K562 (cell line): ENCODE data around the gene KMT2A. TPM values are rescaled to one million over a fixed set of nuclear protein-coding genes. Genes with fewer than 3 reads are reported as not detected.
A peak's percentile ranks its signal among the peaks of the same experiment; 100 is the strongest.

ENCODE experiments used
- ARHGAP35 ChIP-seq: fragments of 450-650 bp; IDR thresholded peaks from 2 replicates; pipeline ENCODE4 v1.6.1; 2018; ENCODE audit not compliant: partially characterized antibody
- BDP1 ChIP-seq: IDR thresholded peaks from 3 replicates; pipeline ENCODE4 v1.6.1; 2011; ENCODE audit not compliant: insufficient read length, insufficient read depth
- CAMTA2 ChIP-seq: fragments of 250-450 bp; sonication (Bioruptor Pico); conservative IDR thresholded peaks from 2 replicates; pipeline ENCODE4 v1.5.1; 2022
- CCNT2 ChIP-seq: IDR thresholded peaks from 2 replicates; pipeline ENCODE4 v1.6.1; 2011; ENCODE audit warnings: borderline replicate concordance, low read depth, mild to moderate bottlenecking, moderate library complexity, mixed read lengths, low read length; ENCODE audit not compliant: insufficient read length; ENCODE audit errors: extremely low read depth
- HDAC3 ChIP-seq: fragments of 450-650 bp; IDR thresholded peaks from 2 replicates; pipeline ENCODE4 v1.6.1; 2018; ENCODE audit warnings: borderline replicate concordance, mild to moderate bottlenecking, moderate library complexity; ENCODE audit not compliant: partially characterized antibody
- HOXB6 ChIP-seq: fragments of 250-450 bp; sonication (Bioruptor Pico); IDR thresholded peaks from 2 replicates; pipeline ENCODE4 v1.5.1; 2022; ENCODE audit warnings: mild to moderate bottlenecking, borderline replicate concordance
- LCOR ChIP-seq: sonication (generic); formaldehyde crosslinking; IDR thresholded peaks from 2 replicates; pipeline ENCODE4 v1.8.0; 2022; ENCODE audit warnings: mild to moderate bottlenecking, missing genetic modification reagents
- NFATC3 ChIP-seq: fragments of 450-650 bp; IDR thresholded peaks from 2 replicates; pipeline ENCODE4 v1.6.1; 2017; ENCODE audit warnings: mild to moderate bottlenecking
- RBFOX2 ChIP-seq: fragments of 200-400 bp; formaldehyde crosslinking; IDR thresholded peaks from 2 replicates; pipeline ENCODE4 v1.6.1; 2017; ENCODE audit warnings: low read depth, mild to moderate bottlenecking, low read length, moderate library complexity
- RBM25 ChIP-seq: fragments of 200-400 bp; formaldehyde crosslinking; IDR thresholded peaks from 2 replicates; pipeline ENCODE4 v1.6.1; 2018; ENCODE audit warnings: low read length, low read depth, moderate library complexity; ENCODE audit not compliant: severe bottlenecking
- RHOXF2B ChIP-seq: fragments of 250-450 bp; sonication (Bioruptor Pico); conservative IDR thresholded peaks from 2 replicates; pipeline ENCODE4 v1.5.1; 2021
- SAFB2 ChIP-seq: fragments of 200-400 bp; formaldehyde crosslinking; IDR thresholded peaks from 2 replicates; pipeline ENCODE4 v1.6.1; 2018; ENCODE audit warnings: borderline replicate concordance, low read length, low read depth, moderate library complexity; ENCODE audit not compliant: severe bottlenecking
- SMAD2 ChIP-seq: fragments of 150-350 bp; IDR thresholded peaks from 2 replicates; pipeline ENCODE4 v1.6.1; 2014; ENCODE audit warnings: low read depth, mild to moderate bottlenecking, low read length
- SMAD3 ChIP-seq: fragments of 450-650 bp; formaldehyde crosslinking; conservative IDR thresholded peaks from 2 replicates; pipeline ENCODE4 v1.4.0; 2020; ENCODE audit warnings: mild to moderate bottlenecking
- SNRNP70 ChIP-seq: fragments of 200-400 bp; formaldehyde crosslinking; optimal IDR thresholded peaks from 2 replicates; pipeline ENCODE3; 2017; ENCODE audit warnings: low read depth, low read length
- TAF9B ChIP-seq: fragments of 450-650 bp; IDR thresholded peaks from 2 replicates; pipeline ENCODE4 v1.6.1; 2018; ENCODE audit warnings: mild to moderate bottlenecking; ENCODE audit not compliant: partially characterized antibody
- TGIF2 ChIP-seq: sonication (generic); formaldehyde crosslinking; IDR thresholded peaks from 2 replicates; pipeline ENCODE4 v1.8.1; 2022; ENCODE audit warnings: mild to moderate bottlenecking, missing genetic modification reagents, moderate library complexity
- TOE1 ChIP-seq, 2 experiments: fragments of 450-650 bp in 1 of 2; sonication (generic) in 1 of 2; formaldehyde crosslinking in 1 of 2; IDR thresholded peaks; 2 replicates each; pipeline versions ENCODE4 v1.7.1 to v1.8.0; 2016 to 2022; ENCODE audit warnings: borderline replicate concordance in 2 of 2, mild to moderate bottlenecking in 2 of 2, antibody characterized with exemption in 1 of 2, inconsistent platforms in 1 of 2, low read depth in 1 of 2, missing genetic modification reagents in 1 of 2, moderate library complexity in 1 of 2
- ZFP1 ChIP-seq: fragments of 450-650 bp; formaldehyde crosslinking; IDR thresholded peaks from 2 replicates; pipeline ENCODE4 v1.4.0; 2020; ENCODE audit warnings: mild to moderate bottlenecking, mixed read lengths
- ZNF12 ChIP-seq: sonication (generic); formaldehyde crosslinking; IDR thresholded peaks from 2 replicates; pipeline ENCODE4 v1.4.0; 2020; ENCODE audit warnings: mild to moderate bottlenecking, missing genetic modification reagents
- ZNF232 ChIP-seq: sonication (generic); formaldehyde crosslinking; IDR thresholded peaks from 2 replicates; pipeline ENCODE4 v1.8.0; 2022; ENCODE audit warnings: mild to moderate bottlenecking, missing genetic modification reagents
- polyA plus RNA-seq, 8 experiments: library from polyadenylated mRNA; depleted of rRNA in 4 of 8; stranded (reverse) in 5 of 8; unstranded in 3 of 8; fragments of >200 nt; fragmentation: Nextera tagmentation in 2 of 8; fragmentation: Illumina TruSeq in 1 of 8; extraction: Ambion mirVana in 2 of 8; extraction: Trizol in 1 of 8; gene quantifications; 2 replicates each; pipeline versions ENCODE4 v1.2.1 to v1.2.3, GENCODE V29; 2011 to 2014; ENCODE audit warnings: inconsistent platforms in 1 of 8, missing spikeins in 1 of 8
- total RNA-seq, 7 experiments: library from RNA; depleted of rRNA in 6 of 7; stranded (reverse); fragments of >200 nt in 6 of 7; fragmentation: Illumina TruSeq in 2 of 7; extraction: Trizol in 2 of 7; gene quantifications; 2 replicates each; pipeline versions ENCODE4 v1.2.1 to v1.2.3, GENCODE V29; 2011 to 2021; ENCODE audit warnings: low replicate concordance in 1 of 7
- TF ChIP-seq, protein P1 (sequence below): fragments of 250-450 bp; sonication (Bioruptor Pico); IDR thresholded peaks from 2 replicates; pipeline ENCODE4 v1.5.0; 2020; ENCODE audit warnings: mild to moderate bottlenecking, borderline replicate concordance
- TF ChIP-seq, protein P2 (sequence below): fragments of 450-650 bp; formaldehyde crosslinking; IDR thresholded peaks from 2 replicates; pipeline ENCODE4 v1.4.0; 2020; ENCODE audit warnings: mild to moderate bottlenecking

Gene KMT2A
- total and polyA plus RNA-seq, 9 of the 15 experiments (the other 6 are each of a cell fraction or from before 2014, with no cell fraction given) = 9.6 to 59.9 (median 32.6) TPM

GRCh38 chr11:118401151-118401879 lies 35.0 kb upstream of the KMT2A start, which contains the start of gene ATP5MG (continued):
- TF ChIP-seq, protein P1, sequence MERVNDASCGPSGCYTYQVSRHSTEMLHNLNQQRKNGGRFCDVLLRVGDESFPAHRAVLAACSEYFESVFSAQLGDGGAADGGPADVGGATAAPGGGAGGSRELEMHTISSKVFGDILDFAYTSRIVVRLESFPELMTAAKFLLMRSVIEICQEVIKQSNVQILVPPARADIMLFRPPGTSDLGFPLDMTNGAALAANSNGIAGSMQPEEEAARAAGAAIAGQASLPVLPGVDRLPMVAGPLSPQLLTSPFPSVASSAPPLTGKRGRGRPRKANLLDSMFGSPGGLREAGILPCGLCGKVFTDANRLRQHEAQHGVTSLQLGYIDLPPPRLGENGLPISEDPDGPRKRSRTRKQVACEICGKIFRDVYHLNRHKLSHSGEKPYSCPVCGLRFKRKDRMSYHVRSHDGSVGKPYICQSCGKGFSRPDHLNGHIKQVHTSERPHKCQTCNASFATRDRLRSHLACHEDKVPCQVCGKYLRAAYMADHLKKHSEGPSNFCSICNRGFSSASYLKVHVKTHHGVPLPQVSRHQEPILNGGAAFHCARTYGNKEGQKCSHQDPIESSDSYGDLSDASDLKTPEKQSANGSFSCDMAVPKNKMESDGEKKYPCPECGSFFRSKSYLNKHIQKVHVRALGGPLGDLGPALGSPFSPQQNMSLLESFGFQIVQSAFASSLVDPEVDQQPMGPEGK (CRISPR knock-in tag) = no peak
- TF ChIP-seq ZNF12 (CRISPR knock-in tag) = no peak
- no peak for TF ChIP-seq CCNT2
- no peak for TF ChIP-seq ARHGAP35
- TF ChIP-seq TOE1 (IDR thresholded peaks at IDR 0.05; ENCODE audit: borderline replicate concordance) = peak; percentile 84; the same call in 1 of the 2 replicates
- no peak for TF ChIP-seq TOE1 (CRISPR knock-in tag; IDR thresholded peaks at IDR 0.05; ENCODE audit: borderline replicate concordance, low read depth)
- TF ChIP-seq, protein P2, sequence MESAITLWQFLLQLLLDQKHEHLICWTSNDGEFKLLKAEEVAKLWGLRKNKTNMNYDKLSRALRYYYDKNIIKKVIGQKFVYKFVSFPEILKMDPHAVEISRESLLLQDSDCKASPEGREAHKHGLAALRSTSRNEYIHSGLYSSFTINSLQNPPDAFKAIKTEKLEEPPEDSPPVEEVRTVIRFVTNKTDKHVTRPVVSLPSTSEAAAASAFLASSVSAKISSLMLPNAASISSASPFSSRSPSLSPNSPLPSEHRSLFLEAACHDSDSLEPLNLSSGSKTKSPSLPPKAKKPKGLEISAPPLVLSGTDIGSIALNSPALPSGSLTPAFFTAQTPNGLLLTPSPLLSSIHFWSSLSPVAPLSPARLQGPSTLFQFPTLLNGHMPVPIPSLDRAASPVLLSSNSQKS = no peak
- TF ChIP-seq SAFB2 = no peak
- no peak for TF ChIP-seq ZNF232 (CRISPR knock-in tag)
- TF ChIP-seq SNRNP70 = no peak
- no peak for TF ChIP-seq BDP1
- no peak for TF ChIP-seq CAMTA2 (CRISPR knock-in tag)
- no peak for TF ChIP-seq HDAC3
- no peak for TF ChIP-seq SMAD2
- no peak; the same call in 1 of the 2 replicates for TF ChIP-seq NFATC3
- TF ChIP-seq TAF9B = peak; percentile 42
- TF ChIP-seq SMAD3 (CRISPR knock-in tag) = peak; percentile 19; the same call in 1 of the 2 replicates
- TF ChIP-seq RHOXF2B (CRISPR knock-in tag) = no peak
- no peak for TF ChIP-seq ZFP1 (CRISPR knock-in tag)
- 0 out of 2 replicates have a peak, but pooled peaks have one; percentile 32 for TF ChIP-seq TGIF2 (CRISPR knock-in tag)
- peak; percentile 68; the same call in 1 of the 2 replicates for TF ChIP-seq LCOR (CRISPR knock-in tag)
- no peak for TF ChIP-seq RBM25
- no peak for TF ChIP-seq HOXB6
- TF ChIP-seq RBFOX2 = peak; percentile 84
